ENCODE measurements around the gene CYP27A1.

DNA sequence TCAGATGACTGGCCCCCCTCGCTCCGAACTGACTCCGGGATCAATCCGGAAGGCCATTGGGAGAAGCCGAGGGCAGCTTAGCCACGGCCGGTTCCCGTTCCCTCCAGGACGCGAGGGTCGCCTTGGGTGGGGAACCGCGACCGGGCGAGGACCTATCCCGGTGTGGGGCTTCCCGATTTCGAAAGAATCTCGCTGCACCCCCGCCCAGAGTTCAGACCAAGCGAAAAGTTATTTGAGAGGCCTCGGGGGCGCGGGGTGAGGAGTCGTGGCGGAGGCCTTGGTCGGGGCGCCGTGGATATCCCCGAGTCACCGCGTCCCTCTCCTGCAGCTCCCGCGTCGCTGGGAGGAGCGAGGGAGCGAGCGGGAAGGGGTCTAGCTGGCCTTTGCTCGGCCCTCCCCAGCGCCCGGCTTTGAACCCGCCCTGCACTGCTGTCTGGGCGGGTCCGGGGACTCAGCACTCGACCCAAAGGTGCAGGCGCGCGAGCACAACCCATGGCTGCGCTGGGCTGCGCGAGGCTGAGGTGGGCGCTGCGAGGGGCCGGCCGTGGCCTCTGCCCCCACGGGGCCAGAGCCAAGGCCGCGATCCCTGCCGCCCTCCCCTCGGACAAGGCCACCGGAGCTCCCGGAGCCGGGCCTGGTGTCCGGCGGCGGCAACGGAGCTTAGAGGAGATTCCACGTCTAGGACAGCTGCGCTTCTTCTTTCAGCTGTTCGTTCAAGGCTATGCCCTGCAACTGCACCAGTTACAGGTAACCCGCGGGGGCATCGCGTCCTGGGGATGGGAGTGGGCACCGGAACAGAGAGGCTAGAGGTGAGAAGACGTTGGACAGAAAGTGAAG, at the start of gene CYP27A1:
- TF ChIP-seq, protein P1, sequence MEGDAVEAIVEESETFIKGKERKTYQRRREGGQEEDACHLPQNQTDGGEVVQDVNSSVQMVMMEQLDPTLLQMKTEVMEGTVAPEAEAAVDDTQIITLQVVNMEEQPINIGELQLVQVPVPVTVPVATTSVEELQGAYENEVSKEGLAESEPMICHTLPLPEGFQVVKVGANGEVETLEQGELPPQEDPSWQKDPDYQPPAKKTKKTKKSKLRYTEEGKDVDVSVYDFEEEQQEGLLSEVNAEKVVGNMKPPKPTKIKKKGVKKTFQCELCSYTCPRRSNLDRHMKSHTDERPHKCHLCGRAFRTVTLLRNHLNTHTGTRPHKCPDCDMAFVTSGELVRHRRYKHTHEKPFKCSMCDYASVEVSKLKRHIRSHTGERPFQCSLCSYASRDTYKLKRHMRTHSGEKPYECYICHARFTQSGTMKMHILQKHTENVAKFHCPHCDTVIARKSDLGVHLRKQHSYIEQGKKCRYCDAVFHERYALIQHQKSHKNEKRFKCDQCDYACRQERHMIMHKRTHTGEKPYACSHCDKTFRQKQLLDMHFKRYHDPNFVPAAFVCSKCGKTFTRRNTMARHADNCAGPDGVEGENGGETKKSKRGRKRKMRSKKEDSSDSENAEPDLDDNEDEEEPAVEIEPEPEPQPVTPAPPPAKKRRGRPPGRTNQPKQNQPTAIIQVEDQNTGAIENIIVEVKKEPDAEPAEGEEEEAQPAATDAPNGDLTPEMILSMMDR (IDR thresholded peaks at IDR 0.05) = no peak
- TF ChIP-seq POLR2AphosphoS5 (IDR thresholded peaks at IDR 0.05) (peak; percentile 12 to 52 (median 37)), POLR2A (IDR thresholded peaks at IDR 0.05) (peak; percentile 18)
